Smooth muscle cell (in vitro differentiated cells): ENCODE measurements around the gene ELOVL7. TPM values are rescaled to one million over a fixed set of nuclear protein-coding genes. Genes with fewer than 3 reads are reported as not detected.
"Not testable (repeated sequence)": the region's sequence is repeated elsewhere in the genome, so short reads cannot be mapped to it uniquely, and the experiment has no call there.

Experiments
- DNase-seq: peaks from one replicate; lab custom pipeline; 2025; ENCODE audit not compliant: unreplicated experiment; lab: John Stamatoyannopoulos, UW
- H2AFZ ChIP-seq: fragments of 200-600 bp; sonication (generic); 2 replicates; pipeline ENCODE4 v1.6.0; 2016; ENCODE audit warnings: antibody characterized with exemption, low read depth, mild to moderate bottlenecking
- H3F3A ChIP-seq: fragments of 200-600 bp; sonication (generic); 2 replicates; pipeline ENCODE4 v1.6.0; 2017; ENCODE audit warnings: antibody characterized with exemption, low read depth
- H3K27ac ChIP-seq: fragments of 200-600 bp; sonication (generic); 2 replicates; pipeline ENCODE4 v1.5.1; 2016; ENCODE audit warnings: low read depth, mild to moderate bottlenecking
- H3K27me3 ChIP-seq: fragments of 200-600 bp; sonication (generic); 2 replicates; pipeline ENCODE4 v1.6.1; 2016; ENCODE audit warnings: low read depth, mild to moderate bottlenecking
- H3K36me3 ChIP-seq: fragments of 200-600 bp; sonication (generic); 2 replicates; pipeline ENCODE4 v1.5.1; 2016; ENCODE audit warnings: low read depth
- H3K4me1 ChIP-seq: fragments of 200-600 bp; sonication (generic); 2 replicates; pipeline ENCODE4 v1.5.1; 2016; ENCODE audit warnings: low read depth
- H3K4me2 ChIP-seq: fragments of 200-600 bp; sonication (generic); 2 replicates; pipeline ENCODE4 v1.6.0; 2016; ENCODE audit warnings: mild to moderate bottlenecking
- H3K4me3 ChIP-seq: fragments of 200-600 bp; sonication (generic); 2 replicates; pipeline ENCODE4 v1.5.1; 2016; ENCODE audit warnings: mild to moderate bottlenecking
- H3K79me2 ChIP-seq: fragments of 200-600 bp; sonication (generic); 2 replicates; pipeline ENCODE4 v1.6.0; 2016; ENCODE audit warnings: low read depth, mild to moderate bottlenecking
- H3K9ac ChIP-seq: fragments of 200-600 bp; sonication (generic); 2 replicates; pipeline ENCODE4 v1.6.0; 2016; ENCODE audit warnings: low read depth
- H3K9me3 ChIP-seq: fragments of 200-600 bp; sonication (generic); replicated peaks from 2 replicates; pipeline ENCODE4 v1.5.1; 2016; ENCODE audit warnings: low read depth
- H4K20me1 ChIP-seq: fragments of 200-600 bp; sonication (generic); 2 replicates; pipeline ENCODE4 v1.6.0; 2016; ENCODE audit warnings: low read depth
- WGBS: methylation state at CpG from one replicate; pipeline ENCODE4 v1.1.7; 2016; ENCODE audit warnings: low lambda C conversion rate; 5-methylcytosine and 5-hydroxymethylcytosine counted together
- polyA plus RNA-seq: library from polyadenylated mRNA; unstranded; fragments of >200 nt; fragmentation: Nextera tagmentation; extraction: Ambion mirVana; gene quantifications from 2 replicates; pipeline ENCODE4 v1.2.1, GENCODE V29; 2016
- total RNA-seq: library from RNA; depleted of rRNA; stranded (reverse); fragments of >200 nt; gene quantifications from 2 replicates; pipeline ENCODE4 v1.2.3, GENCODE V29; 2014
- TF ChIP-seq, protein P1 (sequence below): fragments of 200-600 bp; sonication (generic); IDR thresholded peaks from 2 replicates; pipeline ENCODE4 v1.5.1; 2017; ENCODE audit warnings: borderline replicate concordance, mild to moderate bottlenecking, antibody characterized with exemption; ENCODE audit not compliant: insufficient read depth, poor library complexity, severe bottlenecking

Gene ELOVL7
- total and polyA plus RNA-seq, 2 experiments from 2014 or later, result 1.0 to 5.0 TPM

DNA sequence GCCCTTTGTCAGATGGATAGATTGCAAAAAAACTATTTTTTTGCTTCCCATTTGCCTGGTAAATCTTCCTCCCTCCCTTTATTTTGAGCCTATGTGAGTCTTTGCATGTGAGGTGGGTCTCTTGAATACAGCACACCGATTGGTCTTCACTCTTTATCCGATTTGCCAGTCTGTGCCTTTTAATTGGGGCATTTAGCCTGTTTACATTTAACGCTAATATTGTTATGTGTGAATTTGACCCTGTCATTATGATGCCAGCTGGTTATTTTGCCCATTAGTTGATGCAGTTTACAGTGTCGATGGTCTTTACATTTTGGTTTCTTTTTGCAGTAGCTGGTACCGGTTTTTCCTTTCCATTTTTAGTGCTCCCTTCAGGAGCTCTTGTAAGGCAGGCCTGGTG is 131.1 kb downstream of the ELOVL7 start:
- Histone ChIP-seq H3K9me3 (no peaks in the 10 kb centered on the region), H3K4me2 (no peak overlapping the region), H2AFZ (no peak overlapping the region), H3K36me3 (no peaks in the 10 kb centered on the region), H3K79me2 (no peaks in the 10 kb centered on the region), H3K27me3 (no peaks in the 10 kb centered on the region), H3F3A (no peaks in the 10 kb centered on the region), H3K9ac (no peak overlapping the region), H3K4me1 (no peaks in the 10 kb centered on the region), H3K27ac (no peak overlapping the region), H3K4me3 (no peak overlapping the region), H4K20me1 (no peaks in the 10 kb centered on the region)
- no peak for DNase-seq
- TF ChIP-seq, protein P1, sequence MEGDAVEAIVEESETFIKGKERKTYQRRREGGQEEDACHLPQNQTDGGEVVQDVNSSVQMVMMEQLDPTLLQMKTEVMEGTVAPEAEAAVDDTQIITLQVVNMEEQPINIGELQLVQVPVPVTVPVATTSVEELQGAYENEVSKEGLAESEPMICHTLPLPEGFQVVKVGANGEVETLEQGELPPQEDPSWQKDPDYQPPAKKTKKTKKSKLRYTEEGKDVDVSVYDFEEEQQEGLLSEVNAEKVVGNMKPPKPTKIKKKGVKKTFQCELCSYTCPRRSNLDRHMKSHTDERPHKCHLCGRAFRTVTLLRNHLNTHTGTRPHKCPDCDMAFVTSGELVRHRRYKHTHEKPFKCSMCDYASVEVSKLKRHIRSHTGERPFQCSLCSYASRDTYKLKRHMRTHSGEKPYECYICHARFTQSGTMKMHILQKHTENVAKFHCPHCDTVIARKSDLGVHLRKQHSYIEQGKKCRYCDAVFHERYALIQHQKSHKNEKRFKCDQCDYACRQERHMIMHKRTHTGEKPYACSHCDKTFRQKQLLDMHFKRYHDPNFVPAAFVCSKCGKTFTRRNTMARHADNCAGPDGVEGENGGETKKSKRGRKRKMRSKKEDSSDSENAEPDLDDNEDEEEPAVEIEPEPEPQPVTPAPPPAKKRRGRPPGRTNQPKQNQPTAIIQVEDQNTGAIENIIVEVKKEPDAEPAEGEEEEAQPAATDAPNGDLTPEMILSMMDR, result no peak
- WGBS, result 91% methylated on average over 5 of the region's 5 CpGs

DNA sequence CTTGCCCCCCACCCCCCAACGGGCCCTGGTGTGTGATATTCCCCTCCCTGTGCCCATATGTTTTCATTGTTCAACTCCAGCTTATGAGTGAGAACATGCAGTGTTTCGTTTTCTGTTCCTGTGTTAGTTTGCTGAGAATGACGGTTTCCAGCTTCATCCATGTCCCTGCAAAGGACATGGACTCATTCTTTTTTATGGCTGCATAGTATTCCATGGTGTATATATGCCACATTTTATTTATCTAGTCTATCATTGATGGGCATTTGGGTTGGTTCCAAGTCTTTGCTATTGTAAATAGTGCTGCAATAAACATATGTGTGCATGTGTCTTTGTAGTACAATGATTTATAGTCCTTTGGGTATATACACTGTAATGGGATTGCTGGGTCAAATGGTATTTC is 132.2 kb downstream of the ELOVL7 start:
- H3K27me3 ChIP-seq, DNase-seq, H3F3A ChIP-seq, H4K20me1 ChIP-seq, H3K4me2 ChIP-seq, H2AFZ ChIP-seq, H3K4me3 ChIP-seq, H3K79me2 ChIP-seq, H3K9ac ChIP-seq, H3K4me1 ChIP-seq, H3K36me3 ChIP-seq, H3K9me3 ChIP-seq, H3K27ac ChIP-seq: not testable (repeated sequence)
- 78% methylated on average over 3 of the region's 3 CpGs for WGBS

DNA sequence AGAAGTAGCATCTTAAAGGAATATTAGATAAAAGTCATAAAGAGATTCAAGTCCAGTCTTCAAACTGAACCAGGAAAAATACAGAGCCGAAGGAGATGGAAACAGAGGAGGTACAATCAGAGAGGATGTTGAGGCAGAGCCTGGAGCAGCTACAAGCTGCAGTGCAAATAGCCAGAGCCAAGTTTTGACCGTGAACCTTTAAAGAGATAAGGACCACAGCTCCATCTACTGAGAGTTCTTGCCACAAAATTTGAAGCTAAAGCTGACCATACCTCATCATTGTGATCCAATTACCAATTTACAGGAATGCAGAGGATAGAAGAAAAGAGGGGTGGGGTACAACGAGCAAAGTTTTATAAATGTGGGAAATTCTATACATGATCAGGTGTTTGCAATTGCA is 133.7 kb downstream of the ELOVL7 start:
- H3K27ac ChIP-seq, result no peak overlapping the region
- TF ChIP-seq, protein P1, result no peak
- no peak overlapping the region for H2AFZ ChIP-seq
- H3K4me1 ChIP-seq, result no peaks in the 10 kb centered on the region
- H3F3A ChIP-seq, result no peaks in the 10 kb centered on the region
- no peaks in the 10 kb centered on the region for H3K9me3 ChIP-seq
- no peaks in the 10 kb centered on the region for H4K20me1 ChIP-seq
- no peaks in the 10 kb centered on the region for H3K79me2 ChIP-seq
- 61% methylated on average over 3 of the region's 3 CpGs for WGBS
- H3K9ac ChIP-seq, result no peak overlapping the region
- H3K4me3 ChIP-seq, result no peak overlapping the region
- H3K4me2 ChIP-seq, result no peak overlapping the region
- no peak for DNase-seq
- H3K36me3 ChIP-seq, result no peaks in the 10 kb centered on the region
- no peaks in the 10 kb centered on the region for H3K27me3 ChIP-seq

DNA sequence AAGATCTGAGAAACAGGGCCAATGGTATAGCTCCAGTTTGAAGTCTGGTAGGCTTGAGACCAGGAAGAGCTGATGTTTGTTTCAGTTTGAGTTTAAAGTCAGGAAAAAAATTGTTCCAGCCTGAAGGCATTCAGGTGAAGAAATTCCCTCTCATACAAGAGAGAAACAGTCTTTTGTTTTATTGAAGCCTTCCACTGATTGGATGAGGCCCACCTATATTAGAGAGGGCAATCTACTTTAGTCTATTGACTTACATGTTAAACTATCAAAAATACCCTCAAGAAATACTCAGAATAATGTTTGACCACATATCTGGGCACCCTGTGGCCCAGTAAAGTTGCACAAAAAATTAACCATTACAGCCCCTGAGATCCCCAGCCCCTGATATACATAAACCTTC is 138.9 kb downstream of the ELOVL7 start:
- Histone ChIP-seq H3F3A (no peaks in the 10 kb centered on the region), H3K9ac (no peak overlapping the region), H3K36me3 (no peaks in the 10 kb centered on the region), H3K27ac (no peak overlapping the region), H4K20me1 (no peaks in the 10 kb centered on the region), H3K4me1 (peaks cover 7% of the 10 kb centered on the region), H2AFZ (no peak overlapping the region), H3K27me3 (no peaks in the 10 kb centered on the region), H3K79me2 (no peaks in the 10 kb centered on the region), H3K9me3 (no peaks in the 10 kb centered on the region), H3K4me3 (no peak overlapping the region), H3K4me2 (no peak overlapping the region)
- DNase-seq, result no peak
- TF ChIP-seq, protein P1, result no peak
